B cell (primary cell): ENCODE measurements around the gene NKAIN2.

Source experiments
- EZH2 ChIP-seq: IDR thresholded peaks from 2 replicates; pipeline ENCODE4 v1.6.1; 2012; ENCODE audit warnings: borderline replicate concordance, low read depth, mild to moderate bottlenecking, moderate library complexity, low read length; ENCODE audit not compliant: insufficient read depth, poor library complexity, severe bottlenecking
- TF ChIP-seq, protein P1 (sequence below): fragments of 200-600 bp; IDR thresholded peaks from one replicate; pipeline ENCODE4 v1.8.0; 2022; ENCODE audit warnings: antibody characterized with exemption, mild to moderate bottlenecking

DNA sequence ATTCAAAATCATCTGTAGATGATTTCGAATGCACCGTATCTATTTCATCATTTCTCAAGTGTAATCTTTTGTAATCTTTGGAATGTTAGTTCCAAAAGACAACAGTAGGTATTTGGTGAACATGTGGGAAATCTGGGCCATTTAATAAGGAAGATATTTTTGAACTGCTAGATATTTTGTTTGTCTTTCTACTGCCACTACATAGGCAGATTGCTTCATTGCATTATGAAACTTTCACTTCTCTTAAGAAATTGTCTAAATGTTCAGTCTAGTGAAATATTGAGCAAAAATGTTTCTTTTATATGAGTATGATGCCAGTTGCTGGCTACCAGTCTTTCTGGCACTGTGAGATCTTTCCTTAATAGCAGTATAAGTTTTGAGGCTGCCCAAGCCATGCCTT lies 630.8 kb downstream of the NKAIN2 start:
- TF ChIP-seq, protein P1, sequence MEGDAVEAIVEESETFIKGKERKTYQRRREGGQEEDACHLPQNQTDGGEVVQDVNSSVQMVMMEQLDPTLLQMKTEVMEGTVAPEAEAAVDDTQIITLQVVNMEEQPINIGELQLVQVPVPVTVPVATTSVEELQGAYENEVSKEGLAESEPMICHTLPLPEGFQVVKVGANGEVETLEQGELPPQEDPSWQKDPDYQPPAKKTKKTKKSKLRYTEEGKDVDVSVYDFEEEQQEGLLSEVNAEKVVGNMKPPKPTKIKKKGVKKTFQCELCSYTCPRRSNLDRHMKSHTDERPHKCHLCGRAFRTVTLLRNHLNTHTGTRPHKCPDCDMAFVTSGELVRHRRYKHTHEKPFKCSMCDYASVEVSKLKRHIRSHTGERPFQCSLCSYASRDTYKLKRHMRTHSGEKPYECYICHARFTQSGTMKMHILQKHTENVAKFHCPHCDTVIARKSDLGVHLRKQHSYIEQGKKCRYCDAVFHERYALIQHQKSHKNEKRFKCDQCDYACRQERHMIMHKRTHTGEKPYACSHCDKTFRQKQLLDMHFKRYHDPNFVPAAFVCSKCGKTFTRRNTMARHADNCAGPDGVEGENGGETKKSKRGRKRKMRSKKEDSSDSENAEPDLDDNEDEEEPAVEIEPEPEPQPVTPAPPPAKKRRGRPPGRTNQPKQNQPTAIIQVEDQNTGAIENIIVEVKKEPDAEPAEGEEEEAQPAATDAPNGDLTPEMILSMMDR, result no peak
- TF ChIP-seq EZH2, result no peak
